Measurements from ENCODE around the gene VSTM5.

The VSTM5 gene

DNA sequence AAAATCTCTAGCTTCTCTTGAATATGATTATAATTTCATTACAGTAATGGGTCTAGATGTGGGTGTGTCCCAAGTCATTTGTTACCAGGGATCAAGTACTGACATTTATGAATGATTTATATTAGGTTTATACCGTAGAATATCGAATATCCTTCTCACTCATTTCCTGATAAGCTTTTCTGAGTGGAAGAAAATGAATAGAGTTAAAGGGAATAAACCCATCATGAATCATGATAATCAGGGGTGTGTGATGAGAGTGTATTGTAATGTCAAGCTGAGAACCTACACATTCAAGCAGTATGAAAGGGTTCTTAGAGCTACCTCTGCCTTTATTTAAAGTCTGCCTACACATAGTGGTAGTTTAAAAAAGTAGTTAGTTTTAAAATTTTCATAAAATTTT is 49.1 kb downstream of the VSTM5 start:
- no peak for DNase-seq (ENCODE audit: low spot score)
- Histone ChIP-seq H3K4me3 (no peak overlapping the region), H3K27ac (no peak overlapping the region)
- TF ChIP-seq, protein P1, sequence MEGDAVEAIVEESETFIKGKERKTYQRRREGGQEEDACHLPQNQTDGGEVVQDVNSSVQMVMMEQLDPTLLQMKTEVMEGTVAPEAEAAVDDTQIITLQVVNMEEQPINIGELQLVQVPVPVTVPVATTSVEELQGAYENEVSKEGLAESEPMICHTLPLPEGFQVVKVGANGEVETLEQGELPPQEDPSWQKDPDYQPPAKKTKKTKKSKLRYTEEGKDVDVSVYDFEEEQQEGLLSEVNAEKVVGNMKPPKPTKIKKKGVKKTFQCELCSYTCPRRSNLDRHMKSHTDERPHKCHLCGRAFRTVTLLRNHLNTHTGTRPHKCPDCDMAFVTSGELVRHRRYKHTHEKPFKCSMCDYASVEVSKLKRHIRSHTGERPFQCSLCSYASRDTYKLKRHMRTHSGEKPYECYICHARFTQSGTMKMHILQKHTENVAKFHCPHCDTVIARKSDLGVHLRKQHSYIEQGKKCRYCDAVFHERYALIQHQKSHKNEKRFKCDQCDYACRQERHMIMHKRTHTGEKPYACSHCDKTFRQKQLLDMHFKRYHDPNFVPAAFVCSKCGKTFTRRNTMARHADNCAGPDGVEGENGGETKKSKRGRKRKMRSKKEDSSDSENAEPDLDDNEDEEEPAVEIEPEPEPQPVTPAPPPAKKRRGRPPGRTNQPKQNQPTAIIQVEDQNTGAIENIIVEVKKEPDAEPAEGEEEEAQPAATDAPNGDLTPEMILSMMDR (IDR thresholded peaks at IDR 0.05), result no peak

DNA sequence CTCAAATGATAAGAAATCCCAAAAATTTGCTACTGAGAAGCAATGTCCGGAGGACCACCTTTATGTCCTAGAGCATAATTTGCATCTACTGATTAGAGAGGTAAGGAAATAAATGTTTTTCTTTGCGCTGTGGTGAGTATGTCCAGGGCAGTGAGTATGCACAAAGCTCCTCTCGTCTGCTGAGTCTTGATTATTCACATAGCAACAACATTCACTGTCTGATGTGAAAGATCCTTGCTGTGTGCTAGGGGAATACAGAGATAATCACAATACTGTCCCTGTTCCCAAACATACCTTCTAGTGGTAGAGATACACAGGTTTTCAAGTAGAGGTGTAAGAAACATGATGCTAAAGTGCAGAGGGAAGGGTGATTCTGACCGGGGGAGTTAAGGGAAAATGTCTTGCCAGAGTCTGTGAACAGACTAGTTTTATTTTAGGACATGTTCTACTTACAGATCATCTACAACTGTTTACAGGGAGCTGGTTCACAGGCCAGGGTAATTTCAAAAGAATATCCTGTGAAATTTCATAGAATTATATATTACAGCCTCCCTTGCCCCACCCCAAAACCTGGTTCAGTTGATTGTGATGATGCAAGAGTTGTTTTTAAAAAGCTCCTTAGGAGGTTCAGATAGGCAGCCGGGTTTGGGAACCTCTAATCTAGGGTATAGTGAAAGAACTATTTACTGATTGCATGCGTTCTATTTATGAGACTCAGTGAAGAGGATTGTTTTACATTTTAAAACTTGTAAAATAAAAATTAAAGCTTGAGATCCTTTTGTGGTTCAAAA is 53.8 kb downstream of the VSTM5 start:
- no peak overlapping the region for H3K4me3 ChIP-seq
- DNase-seq (ENCODE audit: low spot score), result no peak

DNA sequence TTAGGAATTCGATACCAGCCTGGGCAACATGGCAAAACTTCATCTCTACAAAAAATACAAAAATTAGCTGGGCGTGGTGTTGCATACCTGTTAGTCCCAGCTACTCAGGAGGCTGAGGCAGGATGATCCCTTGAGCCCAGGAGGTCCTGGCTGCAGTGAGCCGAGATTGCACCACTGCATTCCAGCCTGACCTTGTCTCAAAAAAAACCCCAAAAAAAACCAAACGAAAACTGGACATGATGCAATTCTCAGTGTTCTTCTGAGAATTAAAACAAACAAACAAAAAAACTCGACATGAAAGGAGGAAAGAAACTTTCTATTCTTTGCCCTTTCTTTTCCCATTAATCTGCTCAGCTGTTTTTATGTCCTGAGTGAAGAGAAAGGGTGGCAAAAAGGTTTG is 58.9 kb downstream of the VSTM5 start:
- TF ChIP-seq, protein P1 (IDR thresholded peaks at IDR 0.05), result no peak
- DNase-seq (ENCODE audit: low spot score), result no peak
- H3K4me3 ChIP-seq, result no peak overlapping the region
- H3K27ac ChIP-seq, result no peak overlapping the region

More for the DNA sequence above, 53.8 kb downstream of the VSTM5 start:
- no peak overlapping the region for H3K27ac ChIP-seq
- TF ChIP-seq, protein P1 (IDR thresholded peaks at IDR 0.05), result no peak

DNA sequence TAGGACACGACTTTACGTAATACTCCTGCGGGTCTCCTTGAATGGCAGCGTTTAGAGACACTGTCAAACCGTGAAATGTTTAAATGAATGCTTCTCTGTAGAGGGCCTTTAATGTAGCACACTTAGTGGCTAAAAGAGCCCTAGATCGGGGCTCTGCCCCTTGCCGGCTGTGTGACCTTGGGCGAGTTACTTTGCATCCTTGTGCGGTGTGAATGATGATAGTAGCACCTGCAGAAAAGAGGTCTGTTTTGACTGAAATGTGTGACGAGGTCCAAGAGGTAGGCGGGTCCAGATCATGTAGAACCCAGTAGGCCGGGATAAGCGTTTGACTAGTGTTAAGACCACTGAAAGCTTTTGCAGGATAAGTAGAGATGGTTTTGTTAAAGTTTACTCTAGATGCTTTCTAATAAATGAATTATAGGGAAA is 65.5 kb downstream of the VSTM5 start:
- no peak for DNase-seq (ENCODE audit: low spot score)
- TF ChIP-seq, protein P1 (IDR thresholded peaks at IDR 0.05), result no peak
- Histone ChIP-seq H3K4me3 (peak overlapping the region; percentile 83), H3K27ac (peak overlapping the region; percentile 89 to 95)

DNA sequence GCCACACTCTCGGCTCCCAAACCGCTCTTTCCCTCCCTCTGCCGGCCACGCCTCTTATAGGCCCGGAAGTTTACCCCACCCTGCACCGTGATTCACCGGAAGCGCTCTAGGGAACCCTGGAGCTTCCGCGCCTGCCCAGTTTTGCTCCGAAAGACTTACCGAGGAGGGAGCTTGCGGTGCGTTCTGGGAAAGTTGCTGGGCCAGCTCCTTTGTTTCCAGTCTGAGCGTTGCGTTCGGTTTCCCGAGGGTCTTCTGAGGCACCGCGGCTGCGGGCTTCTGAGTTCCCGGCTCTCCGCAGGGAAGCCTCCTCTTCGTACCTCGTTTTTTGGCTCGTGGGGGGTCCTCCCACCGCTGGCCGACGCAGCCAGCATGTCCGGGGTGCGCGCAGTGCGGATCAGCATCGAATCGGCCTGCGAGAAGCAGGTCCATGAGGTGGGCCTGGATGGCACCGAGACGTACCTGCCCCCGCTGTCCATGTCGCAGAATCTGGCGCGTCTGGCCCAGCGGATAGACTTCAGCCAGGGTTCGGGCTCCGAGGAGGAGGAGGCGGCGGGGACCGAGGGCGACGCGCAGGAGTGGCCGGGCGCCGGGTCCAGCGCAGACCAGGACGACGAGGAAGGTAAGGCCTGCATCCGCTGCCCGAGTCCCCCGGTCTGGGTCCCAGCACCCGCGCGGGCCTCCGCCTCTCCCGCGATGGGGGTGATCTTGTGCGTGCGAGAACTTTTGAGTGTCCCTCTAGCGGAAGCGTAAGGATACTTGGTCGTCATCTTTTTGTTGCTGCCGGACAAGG is 66.1 kb downstream of the VSTM5 start, which contains the start of gene MED17:
Gene MED17, plus strand, starts transcription at position 138 of the 790 bp plus-strand sequence. Its CDS starts 232 bp downstream, at position 370.
- Histone ChIP-seq H3K27ac (peak within 1 kb of the TSS; percentile 89 to 95), H3K4me3 (peak within 1 kb of the TSS; percentile 83)
- peak; percentile 95 for DNase-seq (ENCODE audit: low spot score)
- TF ChIP-seq, protein P1 (IDR thresholded peaks at IDR 0.05), result no peak

GRCh38 chr11:93783765-93784144 is 66.7 kb downstream of the VSTM5 start:
- peak overlapping the region; percentile 83 for H3K4me3 ChIP-seq
- peak overlapping the region; percentile 89 to 95 for H3K27ac ChIP-seq
- TF ChIP-seq, protein P1 (IDR thresholded peaks at IDR 0.05), result no peak
- no peak for DNase-seq (ENCODE audit: low spot score)
